MM.1S (cell line): ENCODE measurements around the gene HBP1.

ENCODE experiments used
- CTCF ChIP-seq: fragments of 300-600 bp; sonication (generic); IDR thresholded peaks from 2 replicates; pipeline ENCODE4 v1.5.1; 2016; ENCODE audit warnings: antibody characterized with exemption, low read length, mixed read lengths
- EZH2phosphoT487 ChIP-seq: fragments of 300-600 bp; sonication (generic); IDR thresholded peaks from 2 replicates; pipeline ENCODE4 v1.6.1; 2018; ENCODE audit warnings: antibody characterized with exemption, low read length

- TF ChIP-seq CTCF (no peak), EZH2phosphoT487 (no peak)
These were observed 40.6 kb upstream of the HBP1 start for GRCh38 chr7:107128217-107128616.
